ENCODE measurements around the gene STXBP1. TPM values are rescaled to one million over a fixed set of nuclear protein-coding genes. Genes with fewer than 3 reads are reported as not detected.

The STXBP1 gene
- total RNA-seq, 1 experiment from 2014 or later: 40.6 TPM

DNA sequence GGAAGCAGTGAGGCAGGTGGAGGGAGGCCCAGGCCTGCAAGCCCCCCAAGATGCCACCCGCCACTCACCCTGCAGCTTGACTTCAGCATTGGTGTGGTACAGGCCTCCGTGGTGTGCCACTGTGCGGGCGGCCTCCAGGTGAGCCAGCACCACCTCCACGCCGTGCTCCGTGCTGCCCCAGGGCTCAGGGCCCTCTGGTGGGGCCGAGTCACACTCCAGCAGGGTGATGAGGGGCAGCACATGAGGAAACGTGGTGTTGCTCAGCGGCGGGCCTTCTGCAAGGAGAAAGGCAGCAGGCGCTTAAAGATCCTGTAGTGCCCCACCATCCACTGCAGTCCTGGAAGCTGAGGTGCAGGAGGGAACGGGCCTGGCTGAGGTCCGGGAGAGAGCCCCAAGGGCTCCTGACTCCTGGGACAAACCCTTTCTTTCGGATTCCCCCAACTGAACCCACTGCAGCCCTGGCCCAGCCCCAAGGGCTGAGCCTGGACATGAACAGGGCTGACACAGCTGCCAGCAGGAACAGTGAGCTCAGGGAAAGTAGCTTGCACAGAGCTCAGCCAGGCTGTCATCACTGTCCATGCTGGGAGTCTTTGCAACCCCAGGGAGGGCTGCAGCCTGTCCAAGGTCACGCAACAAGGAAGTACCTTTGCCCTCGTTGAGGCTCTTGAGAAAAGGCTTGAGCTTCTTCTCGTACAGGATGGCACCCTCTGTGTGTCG lies 127.7 kb downstream of the STXBP1 start:
- Histone ChIP-seq H3K9me2 (ENCODE audit: insufficient read depth) (no peaks in the 10 kb centered on the region), H3K9me3 (ENCODE audit: control insufficient read depth in 1 of 2, insufficient read depth in 1 of 2, low read depth in 1 of 2, low read length in 2 of 2) (no peaks in the 10 kb centered on the region), H2AFZ (ENCODE audit: low read depth, low read length, poor library complexity, severe bottlenecking) (no peak overlapping the region), H3K27me3 (ENCODE audit: insufficient read depth, low read length) (no peaks in the 10 kb centered on the region), H3K4me2 (ENCODE audit: low read length) (peak overlapping the region; percentile 73; the same call in 1 of the 2 replicates), H3K79me2 (ENCODE audit: insufficient read depth, low read length) (no peaks in the 10 kb centered on the region), H3K4me3 (replicated peaks in 1 of 2; ENCODE audit: low read depth in 1 of 2, low read length in 2 of 2) (no peak overlapping the region), H3K36me3 (ENCODE audit: control insufficient read depth in 1 of 2, insufficient read depth in 2 of 2, low read length in 2 of 2) (no peaks in the 10 kb centered on the region), H3K4me1 (ENCODE audit: control insufficient read depth in 1 of 2, insufficient read depth in 2 of 2, low read length in 2 of 2) (peaks cover 18 to 37% of the 10 kb centered on the region in 2 experiments), H3K27ac (ENCODE audit: low read depth, low read length) (peak overlapping the region; percentile 39), H4K20me1 (ENCODE audit: insufficient read depth) (no peaks in the 10 kb centered on the region), H3K9ac (ENCODE audit: low read length) (0 out of 2 replicates have a peak overlapping the region, but pooled peaks have one; percentile 46)
- ChIA-PET CTCF (interaction anchor here (1.2 to 1.7 kb wide), 3 partner anchors 31 to 182 kb away, joined by 3 to 8 read pairs (median 7); no protein-coding TSS in a partner anchor), POLR2A (interaction anchor here (1.0 kb wide), 1 partner anchor 41 kb away, joined by 4 read pairs; no protein-coding TSS in a partner anchor), RAD21 (ENCODE audit: low non-redundant PET in 1 of 2, low total read pairs in 2 of 2, uncharacterized antibody in 2 of 2, unreplicated experiment in 2 of 2) (no interaction called here)
- ATAC-seq (no peak), DNase-seq (ENCODE audit: low read depth, low spot score) (no peak)
- intact Hi-C loops (cut with micrococcal nuclease): no loop called here
- no peak for TF ChIP-seq EGR1 (IDR thresholded peaks at IDR 0.05; ENCODE audit: low read depth)
- no peak for TF ChIP-seq YY1 (IDR thresholded peaks at IDR 0.05; ENCODE audit: extremely low read depth, insufficient replicate concordance, low read depth, low read length)
- TF ChIP-seq, protein P1, sequence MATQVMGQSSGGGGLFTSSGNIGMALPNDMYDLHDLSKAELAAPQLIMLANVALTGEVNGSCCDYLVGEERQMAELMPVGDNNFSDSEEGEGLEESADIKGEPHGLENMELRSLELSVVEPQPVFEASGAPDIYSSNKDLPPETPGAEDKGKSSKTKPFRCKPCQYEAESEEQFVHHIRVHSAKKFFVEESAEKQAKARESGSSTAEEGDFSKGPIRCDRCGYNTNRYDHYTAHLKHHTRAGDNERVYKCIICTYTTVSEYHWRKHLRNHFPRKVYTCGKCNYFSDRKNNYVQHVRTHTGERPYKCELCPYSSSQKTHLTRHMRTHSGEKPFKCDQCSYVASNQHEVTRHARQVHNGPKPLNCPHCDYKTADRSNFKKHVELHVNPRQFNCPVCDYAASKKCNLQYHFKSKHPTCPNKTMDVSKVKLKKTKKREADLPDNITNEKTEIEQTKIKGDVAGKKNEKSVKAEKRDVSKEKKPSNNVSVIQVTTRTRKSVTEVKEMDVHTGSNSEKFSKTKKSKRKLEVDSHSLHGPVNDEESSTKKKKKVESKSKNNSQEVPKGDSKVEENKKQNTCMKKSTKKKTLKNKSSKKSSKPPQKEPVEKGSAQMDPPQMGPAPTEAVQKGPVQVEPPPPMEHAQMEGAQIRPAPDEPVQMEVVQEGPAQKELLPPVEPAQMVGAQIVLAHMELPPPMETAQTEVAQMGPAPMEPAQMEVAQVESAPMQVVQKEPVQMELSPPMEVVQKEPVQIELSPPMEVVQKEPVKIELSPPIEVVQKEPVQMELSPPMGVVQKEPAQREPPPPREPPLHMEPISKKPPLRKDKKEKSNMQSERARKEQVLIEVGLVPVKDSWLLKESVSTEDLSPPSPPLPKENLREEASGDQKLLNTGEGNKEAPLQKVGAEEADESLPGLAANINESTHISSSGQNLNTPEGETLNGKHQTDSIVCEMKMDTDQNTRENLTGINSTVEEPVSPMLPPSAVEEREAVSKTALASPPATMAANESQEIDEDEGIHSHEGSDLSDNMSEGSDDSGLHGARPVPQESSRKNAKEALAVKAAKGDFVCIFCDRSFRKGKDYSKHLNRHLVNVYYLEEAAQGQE (IDR thresholded peaks at IDR 0.05; ENCODE audit: low read depth): no peak
- no peak for TF ChIP-seq CBX3 (IDR thresholded peaks at IDR 0.05; ENCODE audit: low read depth)
- BruUV-seq (replicated peaks): no TSS peak
